Smooth muscle cell of the umbilical artery (primary cell): ENCODE measurements around the gene GKN2. TPM values are rescaled to one million over a fixed set of nuclear protein-coding genes. Genes with fewer than 3 reads are reported as not detected.

Source experiments
- total RNA-seq: library from RNA; depleted of rRNA; stranded (reverse); fragments of >200 nt; gene quantifications from 2 replicates; pipeline ENCODE4 v1.2.3, GENCODE V29; 2014

Gene GKN2, protein sequence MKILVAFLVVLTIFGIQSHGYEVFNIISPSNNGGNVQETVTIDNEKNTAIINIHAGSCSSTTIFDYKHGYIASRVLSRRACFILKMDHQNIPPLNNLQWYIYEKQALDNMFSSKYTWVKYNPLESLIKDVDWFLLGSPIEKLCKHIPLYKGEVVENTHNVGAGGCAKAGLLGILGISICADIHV
- total RNA-seq: not detected in 2 replicates

DNA sequence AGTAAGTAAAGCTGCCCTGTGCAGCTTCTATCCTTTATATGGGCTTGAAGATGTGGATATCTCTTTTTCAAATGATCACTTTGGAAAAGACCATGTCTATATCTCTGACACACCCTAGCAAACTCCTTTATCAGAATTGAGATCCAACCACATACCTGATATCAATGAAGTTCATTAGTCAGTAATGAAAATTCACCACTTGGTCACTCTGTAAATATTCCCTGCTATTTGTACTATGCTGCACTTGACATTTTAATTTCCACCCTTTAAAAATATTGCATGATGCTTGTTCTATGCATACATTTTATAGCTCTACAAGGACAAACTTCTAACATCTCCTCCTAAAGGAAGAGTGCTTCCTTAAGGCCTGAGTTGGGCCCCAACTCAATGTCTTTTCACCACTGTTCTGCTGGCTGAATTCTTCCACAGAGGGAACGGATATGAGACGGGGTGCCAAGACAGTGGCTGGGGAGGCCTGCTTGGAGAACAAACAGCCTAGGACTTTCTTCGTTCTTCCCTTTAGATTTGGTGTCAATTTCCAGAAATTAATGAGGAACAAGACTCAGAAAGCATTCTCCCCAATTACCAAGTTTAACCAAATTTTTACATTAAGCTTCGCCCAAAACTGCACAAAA, at the start of gene GKN2:
Gene GKN2 (minus strand): TSS at position 7 of the 635 bp plus-strand sequence. CDS start 32 bp downstream, outside the sequence.

DNA sequence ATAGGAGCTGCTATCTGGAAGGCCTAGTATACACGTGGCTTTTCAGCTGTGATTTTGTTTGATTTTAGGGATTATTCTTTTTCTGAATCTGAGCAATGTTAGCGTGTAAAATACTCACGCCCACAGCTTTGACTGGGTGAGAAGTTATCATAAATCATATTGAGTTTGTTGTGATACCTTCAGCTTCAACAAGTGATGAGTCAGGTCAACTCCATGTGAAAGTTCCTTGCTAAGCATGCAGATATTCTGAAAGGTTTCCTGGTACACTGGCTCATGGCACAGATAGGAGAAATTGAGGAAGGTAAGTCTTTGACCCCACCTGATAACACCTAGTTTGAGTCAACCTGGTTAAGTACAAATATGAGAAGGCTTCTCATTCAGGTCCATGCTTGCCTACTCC, 21.6 kb upstream of the GKN2 start, which contains the start of gene GKN1:
Gene GKN1 (plus strand): TSS at position 386 of the 400 bp plus-strand sequence. CDS start 42 bp downstream, outside the sequence.

Other genes with a start within 250 kb of the GKN2 start
- gene ARHGAP25, start 218.1 kb downstream of the GKN2 start, total RNA-seq: 0.18 and 0.30 TPM in 2 replicates
- not detected in 2 replicates for gene BMP10, start 81.5 kb downstream of the GKN2 start, total RNA-seq
- gene GKN1, start 21.7 kb upstream of the GKN2 start, total RNA-seq: 0.14 TPM in 1 of 2 replicates, not detected in the other
- gene ANTXR1, start 60.3 kb upstream of the GKN2 start, total RNA-seq: 73.1 and 246 TPM in 2 replicates